ENCODE data around the gene ATXN3L. TPM values are rescaled to one million over a fixed set of nuclear protein-coding genes. Genes with fewer than 3 reads are reported as not detected.

ATXN3L gene
- total RNA-seq, 1 experiment from 2014 or later: not detected

- Histone ChIP-seq H3K9me2 (replicated peaks; ENCODE audit: low read length) (no peaks in the 10 kb centered on the region), H3K9me3 (ENCODE audit: low read length) (no peaks in the 10 kb centered on the region), H3K4me1 (ENCODE audit: insufficient read depth, low read length) (no peaks in the 10 kb centered on the region), H3K4me3 (ENCODE audit: low read length) (no peak overlapping the region), H3K9ac (ENCODE audit: low read length) (no peak overlapping the region), H3K27me3 (ENCODE audit: low read length) (no peaks in the 10 kb centered on the region), H3K4me2 (ENCODE audit: low read length) (no peak overlapping the region), H3K27ac (ENCODE audit: low read length) (no peak overlapping the region), H3K79me2 (ENCODE audit: low read length) (no peaks in the 10 kb centered on the region), H3F3A (ENCODE audit: low read length, unreplicated experiment) (no peaks in the 10 kb centered on the region), H2AFZ (ENCODE audit: low read length) (no peak overlapping the region), H3K36me3 (ENCODE audit: low read depth, low read length) (no peaks in the 10 kb centered on the region), H4K20me1 (ENCODE audit: low read length) (no peaks in the 10 kb centered on the region)
- TF ChIP-seq EZH2 (IDR thresholded peaks at IDR 0.05; ENCODE audit: low read length, unreplicated experiment) (no peak), CTCF (conservative IDR thresholded peaks at IDR 0.05; ENCODE audit: low read depth, low read length) (no peak)
- BruUV-seq (replicated peaks): no TSS peak
- no peak for ATAC-seq
- POLR2A ChIA-PET (ENCODE audit: unreplicated experiment): no interaction called here
- CTCF ChIA-PET: no interaction called here
- intact Hi-C loops (cut with micrococcal nuclease): no loop called here
- DNase-seq: no peak
These were observed 46.8 kb upstream of the ATXN3L start for GRCh38 chrX:13366698-13367097.

- intact Hi-C loops (cut with micrococcal nuclease): no loop called here
- H3K36me3 ChIP-seq (ENCODE audit: low read depth, low read length): no peaks in the 10 kb centered on the region
- ATAC-seq (no peak), DNase-seq (no peak)
- no peak for TF ChIP-seq EZH2phosphoT487 (IDR thresholded peaks at IDR 0.05; ENCODE audit: borderline replicate concordance, low read length)
- TF ChIP-seq EZH2 (IDR thresholded peaks at IDR 0.05; ENCODE audit: low read length, unreplicated experiment): no peak
- TF ChIP-seq CTCF (conservative IDR thresholded peaks at IDR 0.05; ENCODE audit: low read depth, low read length): no peak
- H3F3A ChIP-seq (ENCODE audit: low read length, unreplicated experiment): no peaks in the 10 kb centered on the region
- no peaks in the 10 kb centered on the region for H3K9me2 ChIP-seq (replicated peaks; ENCODE audit: low read length)
- no peak overlapping the region for H3K4me3 ChIP-seq (ENCODE audit: low read length)
- no TSS peak for BruUV-seq (replicated peaks)
- H3K4me2 ChIP-seq (ENCODE audit: low read length): no peak overlapping the region
- no peaks in the 10 kb centered on the region for H3K27me3 ChIP-seq (ENCODE audit: low read length)
- ChIA-PET CTCF (no interaction called here), POLR2A (ENCODE audit: unreplicated experiment) (interaction anchor here (0.7 kb wide), 1 partner anchor 36 kb away, joined by 3 read pairs; no protein-coding TSS in a partner anchor)
- no peaks in the 10 kb centered on the region for H3K9me3 ChIP-seq (ENCODE audit: low read length)
- H4K20me1 ChIP-seq (ENCODE audit: low read length): no peaks in the 10 kb centered on the region
- H3K4me1 ChIP-seq (ENCODE audit: insufficient read depth, low read length): no peaks in the 10 kb centered on the region
- no peaks in the 10 kb centered on the region for H3K79me2 ChIP-seq (ENCODE audit: low read length)
- H2AFZ ChIP-seq (ENCODE audit: low read length): no peak overlapping the region
- no peak overlapping the region for H3K9ac ChIP-seq (ENCODE audit: low read length)
- H3K27ac ChIP-seq (ENCODE audit: low read length): no peak overlapping the region
These were observed 45.3 kb upstream of the ATXN3L start for GRCh38 chrX:13365161-13365560.

GRCh38 chrX:13364230-13364857 lies 44.5 kb upstream of the ATXN3L start:
- Histone ChIP-seq H3K9me2 (replicated peaks; ENCODE audit: low read length) (no peaks in the 10 kb centered on the region), H3K27me3 (ENCODE audit: low read length) (no peaks in the 10 kb centered on the region), H3K4me1 (ENCODE audit: insufficient read depth, low read length) (no peaks in the 10 kb centered on the region), H3F3A (ENCODE audit: low read length, unreplicated experiment) (no peaks in the 10 kb centered on the region), H3K9ac (ENCODE audit: low read length) (no peak overlapping the region), H3K36me3 (ENCODE audit: low read depth, low read length) (no peaks in the 10 kb centered on the region), H4K20me1 (ENCODE audit: low read length) (no peaks in the 10 kb centered on the region), H3K4me2 (ENCODE audit: low read length) (no peak overlapping the region), H2AFZ (ENCODE audit: low read length) (no peak overlapping the region), H3K4me3 (ENCODE audit: low read length) (no peak overlapping the region), H3K79me2 (ENCODE audit: low read length) (no peaks in the 10 kb centered on the region), H3K27ac (ENCODE audit: low read length) (no peak overlapping the region), H3K9me3 (ENCODE audit: low read length) (no peaks in the 10 kb centered on the region)
- no TSS peak for BruUV-seq (replicated peaks)
- DNase-seq (no peak), ATAC-seq (no peak)
- intact Hi-C loops (cut with micrococcal nuclease): no loop called here
- CTCF ChIA-PET: no interaction called here
- POLR2A ChIA-PET (ENCODE audit: unreplicated experiment): interaction anchor here (0.7 kb wide), 1 partner anchor 37 kb away, joined by 3 read pairs; no protein-coding TSS in a partner anchor
- TF ChIP-seq EZH2 (IDR thresholded peaks at IDR 0.05; ENCODE audit: low read length, unreplicated experiment) (no peak), EZH2phosphoT487 (IDR thresholded peaks at IDR 0.05; ENCODE audit: borderline replicate concordance, low read length) (no peak), CTCF (conservative IDR thresholded peaks at IDR 0.05; ENCODE audit: low read depth, low read length) (no peak)

Data from PC-3 (cell line).